NCI-H1436 treated with DMSO at 0.1 percent for 48 hours (cell line): ENCODE results near the gene ETS2.
"Not testable (repeated sequence)": the region's sequence is repeated elsewhere in the genome, so short reads cannot be mapped to it uniquely, and the experiment has no call there.

Experiments used
- DNase-seq: peaks from one replicate; lab custom pipeline; 2025; lab: John Stamatoyannopoulos, UW

ETS2 gene

GRCh38 chr21:38839328-38840286 lies 33.9 kb downstream of the ETS2 start:
- no peak for DNase-seq

GRCh38 chr21:38840456-38841300 lies 34.9 kb downstream of the ETS2 start:
- no peak for DNase-seq

- no peak for DNase-seq
Observed at GRCh38 chr21:38841472-38841871, 35.7 kb downstream of the ETS2 start.

- no peak for DNase-seq
Observed at GRCh38 chr21:38842079-38842478, 36.4 kb downstream of the ETS2 start.

GRCh38 chr21:38843379-38843778 lies 37.6 kb downstream of the ETS2 start:
- DNase-seq: no peak

GRCh38 chr21:38843806-38844503 lies 38.2 kb downstream of the ETS2 start:
- DNase-seq: no peak

GRCh38 chr21:38845374-38845773 lies 39.6 kb downstream of the ETS2 start:
- not testable (repeated sequence) for DNase-seq

- no peak for DNase-seq
Observed at GRCh38 chr21:38847556-38847955, 41.8 kb downstream of the ETS2 start.

- no peak for DNase-seq
Observed at GRCh38 chr21:38848187-38848609, 42.5 kb downstream of the ETS2 start.

- no peak for DNase-seq
Observed at GRCh38 chr21:38849776-38850175, 44.0 kb downstream of the ETS2 start.

- no peak for DNase-seq
Observed at GRCh38 chr21:38850277-38850951, 44.7 kb downstream of the ETS2 start.

- no peak for DNase-seq
Observed at GRCh38 chr21:38851101-38851500, 45.4 kb downstream of the ETS2 start.

GRCh38 chr21:38852278-38852677 lies 46.5 kb downstream of the ETS2 start:
- no peak for DNase-seq

GRCh38 chr21:38852708-38853107 lies 47.0 kb downstream of the ETS2 start:
- DNase-seq: no peak

- no peak for DNase-seq
Observed at GRCh38 chr21:38853421-38853919, 47.7 kb downstream of the ETS2 start.

- no peak for DNase-seq
Observed at GRCh38 chr21:38857152-38857825, 51.6 kb downstream of the ETS2 start.

- no peak for DNase-seq
Observed at GRCh38 chr21:38858026-38858811, 52.5 kb downstream of the ETS2 start.

- DNase-seq: no peak
Observed at GRCh38 chr21:38858812-38859205, 53.1 kb downstream of the ETS2 start.

GRCh38 chr21:38859852-38860251 lies 54.1 kb downstream of the ETS2 start:
- DNase-seq: no peak

- no peak for DNase-seq
Observed at GRCh38 chr21:38861056-38861455, 55.3 kb downstream of the ETS2 start.
